Upper lobe of left lung (tissue), 6 donors: ENCODE results near the gene HNRNPU. TPM values are rescaled to one million over a fixed set of nuclear protein-coding genes. Genes with fewer than 3 reads are reported as not detected.

Experiments used
- ATAC-seq, 2 donors: fragments of 200-7000 bp; cut with Tn5 transposase; one replicate each; pipeline ENCODE4 v1.9.1; 2022; ENCODE audit warnings: mild to moderate bottlenecking in 2 of 2, moderate library complexity in 2 of 2; ENCODE audit not compliant: low FRiP score in 2 of 2
- DNase-seq, 2 donors: peaks; one replicate each; pipeline ENCODE4 v3.0.0-alpha.2; 2019 to 2020
- H3K27ac ChIP-seq, 4 donors: fragments of 200-600 bp; sonication (generic); one replicate each; pipeline ENCODE4 v1.5.1; 2016 to 2019
- H3K27me3 ChIP-seq, 4 donors: fragments of 200-600 bp; sonication (generic); one replicate each; pipeline ENCODE4 v1.5.1; 2017 to 2019
- H3K36me3 ChIP-seq, 4 donors: fragments of 200-600 bp; sonication (generic); one replicate each; pipeline ENCODE4 v1.5.1; 2016 to 2019
- H3K4me1 ChIP-seq, 4 donors: fragments of 200-600 bp; sonication (generic); one replicate each; pipeline ENCODE4 v1.5.1; 2018 to 2019
- H3K4me3 ChIP-seq, 4 donors: fragments of 200-600 bp; sonication (generic); one replicate each; pipeline ENCODE4 v1.5.1; 2017 to 2019; ENCODE audit warnings: mild to moderate bottlenecking in 2 of 4, moderate library complexity in 1 of 4
- H3K9me3 ChIP-seq, 4 donors: fragments of 200-600 bp; sonication (generic); one replicate each; pipeline ENCODE4 v1.5.1; 2018 to 2019
- CTCF ChIP-seq, 6 experiments: fragments of 450-650 bp in 4 of 6; fragments of 200-600 bp in 2 of 6; sonication (generic) in 2 of 6; IDR thresholded peaks; one replicate each; pipeline ENCODE4 v1.5.1; 2016 to 2019; ENCODE audit warnings: antibody characterized with exemption in 6 of 6
- EP300 ChIP-seq, 4 donors: sonication (generic); formaldehyde crosslinking; IDR thresholded peaks; one replicate each; pipeline ENCODE4 v1.5.1; 2017; ENCODE audit warnings: antibody characterized with exemption in 4 of 4, control low read depth in 2 of 4
- POLR2A ChIP-seq, 4 donors: fragments of 450-650 bp; IDR thresholded peaks; one replicate each; pipeline ENCODE4 v1.5.1; 2016 to 2017; ENCODE audit warnings: antibody characterized with exemption in 4 of 4, mild to moderate bottlenecking in 2 of 4
- POLR2AphosphoS5 ChIP-seq, 2 donors: sonication (generic); formaldehyde crosslinking; IDR thresholded peaks; one replicate each; pipeline ENCODE4 v1.5.1; 2017; ENCODE audit warnings: antibody characterized with exemption in 2 of 2
- WGBS, 2 donors: methylation state at CpG; one replicate each; pipeline ENCODE4 v1.1.5; 2017 to 2018; 5-methylcytosine and 5-hydroxymethylcytosine counted together
- total RNA-seq, 6 donors: library from RNA; depleted of rRNA in 4 of 6; stranded (reverse); fragments of >200 nt in 4 of 6; gene quantifications; one replicate each; pipeline versions ENCODE4 v1.1.0 to v1.2.1, GENCODE V29; 2016 to 2021
- donor health status: DM: no; HTN: no; CAD: no; lungs with moderate emphysema.
- donor health status: DM: no; HTN: yes; CAD: no; lungs with severe emphysema.

HNRNPU gene
- total RNA-seq, 6 donors from 2014 or later: 213 to 505 (median 304) TPM

- Histone ChIP-seq H3K4me1 (peaks cover 9 to 19% (median 11%) of the 10 kb centered on the region in 4 donors), H3K27ac (no peak overlapping the region), H3K4me3 (no peak overlapping the region), H3K9me3 (no peaks in the 10 kb centered on the region), H3K27me3 (no peaks in the 10 kb centered on the region), H3K36me3 (peaks cover 35 to 99% (median 49%) of the 10 kb centered on the region in 4 donors)
- DNase-seq (no peak), ATAC-seq (no peak)
- TF ChIP-seq POLR2AphosphoS5 (IDR thresholded peaks at IDR 0.05): no peak
- no peak for TF ChIP-seq POLR2A (IDR thresholded peaks at IDR 0.05)
- TF ChIP-seq CTCF (IDR thresholded peaks at IDR 0.05): no peak
- no peak for TF ChIP-seq EP300 (IDR thresholded peaks at IDR 0.05)
- 78 to 84% methylated on average over 3 of the region's 3 CpGs for WGBS, 2 donors
Measured at GRCh38 chr1:244850099-244850852, 14.1 kb downstream of the HNRNPU start.

GRCh38 chr1:244849189-244849866, 15.0 kb downstream of the HNRNPU start:
- H3K27me3 ChIP-seq: no peaks in the 10 kb centered on the region
- 45 to 55% methylated on average over 1 of the region's 1 CpG for WGBS, 2 donors
- no peak for DNase-seq
- no peak for ATAC-seq
- no peaks in the 10 kb centered on the region for H3K9me3 ChIP-seq
- TF ChIP-seq EP300 (IDR thresholded peaks at IDR 0.05) (no peak), POLR2A (IDR thresholded peaks at IDR 0.05) (no peak), CTCF (IDR thresholded peaks at IDR 0.05) (no peak), POLR2AphosphoS5 (IDR thresholded peaks at IDR 0.05) (no peak)
- H3K4me1 ChIP-seq: peaks cover 5 to 10% (median 9%) of the 10 kb centered on the region in 4 donors
- H3K27ac ChIP-seq: no peak overlapping the region
- H3K4me3 ChIP-seq: no peak overlapping the region
- H3K36me3 ChIP-seq: peaks cover 36 to 99% (median 44%) of the 10 kb centered on the region in 4 donors

GRCh38 chr1:244846653-244847052, 17.7 kb downstream of the HNRNPU start:
- 91 to 94% methylated on average over 6 of the region's 6 CpGs for WGBS, 2 donors
- TF ChIP-seq POLR2A (IDR thresholded peaks at IDR 0.05) (no peak), POLR2AphosphoS5 (IDR thresholded peaks at IDR 0.05) (no peak), CTCF (IDR thresholded peaks at IDR 0.05) (no peak), EP300 (IDR thresholded peaks at IDR 0.05) (no peak)
- no peaks in the 10 kb centered on the region for H3K27me3 ChIP-seq
- ATAC-seq: no peak
- H3K36me3 ChIP-seq: peaks cover 36 to 96% (median 47%) of the 10 kb centered on the region in 4 donors
- peaks cover 0 to 9% (median 4%) of the 10 kb centered on the region in 4 donors for H3K4me1 ChIP-seq
- DNase-seq: no peak
- no peak overlapping the region for H3K4me3 ChIP-seq
- H3K9me3 ChIP-seq: no peaks in the 10 kb centered on the region
- H3K27ac ChIP-seq: no peak overlapping the region

- no peaks in the 10 kb centered on the region for H3K27me3 ChIP-seq
- no peak for ATAC-seq
- no peak for TF ChIP-seq POLR2AphosphoS5 (IDR thresholded peaks at IDR 0.05)
- TF ChIP-seq EP300 (IDR thresholded peaks at IDR 0.05): no peak
- TF ChIP-seq CTCF (IDR thresholded peaks at IDR 0.05): no peak
- no peak for TF ChIP-seq POLR2A (IDR thresholded peaks at IDR 0.05)
- H3K4me3 ChIP-seq: no peak overlapping the region
- no peak for DNase-seq
- 85 to 89% methylated on average over 13 of the region's 13 CpGs for WGBS, 2 donors
- H3K9me3 ChIP-seq: no peaks in the 10 kb centered on the region
- H3K27ac ChIP-seq: no peak overlapping the region
- H3K36me3 ChIP-seq: peaks cover 33 to 96% (median 37%) of the 10 kb centered on the region in 4 donors
- H3K4me1 ChIP-seq: peaks cover 3 to 13% (median 9%) of the 10 kb centered on the region in 4 donors
Measured at GRCh38 chr1:244844155-244845121, 19.9 kb downstream of the HNRNPU start.
